Activated CD8-positive, alpha-beta T cell treated with anti-CD3 and anti-CD28 coated beads for 36 hours (primary cell): ENCODE measurements around the gene B4GALT5. TPM values are rescaled to one million over a fixed set of nuclear protein-coding genes. Genes with fewer than 3 reads are reported as not detected.
"Not testable (repeated sequence)": the region's sequence is repeated elsewhere in the genome, so short reads cannot be mapped to it uniquely, and the experiment has no call there.

Source experiments
- ATAC-seq: fragments of 200-7000 bp; cut with Tn5 transposase; one replicate; pipeline ENCODE4 v1.10.0; 2021; ENCODE audit warnings: mild to moderate bottlenecking, moderate library complexity
- CTCF ChIA-PET: fragments of 350-600 bp; sonication (Branson Sonifier 250); formaldehyde crosslinking; loops from one replicate; lab custom pipeline; 2021; ENCODE audit warnings: antibody characterized with exemption; lab: Charles Lee
- POLR2A ChIA-PET: fragments of 350-600 bp; sonication (Branson Sonifier 250); formaldehyde crosslinking; loops from one replicate; lab custom pipeline; 2021; ENCODE audit warnings: antibody characterized with exemption; lab: Charles Lee
- DNase-seq: peaks from one replicate; pipeline ENCODE4 v3.0.0-alpha.2; 2020
- H3K27ac Mint-ChIP-seq: one replicate; pipeline ENCODE4 v1.8.0; 2021; ENCODE audit warnings: mild to moderate bottlenecking, mixed read lengths
- H3K27me3 Mint-ChIP-seq: one replicate; pipeline ENCODE4 v1.8.0; 2021; ENCODE audit warnings: mixed read lengths
- H3K36me3 Mint-ChIP-seq: one replicate; pipeline ENCODE4 v1.8.0; 2021; ENCODE audit warnings: low read depth, mixed read lengths
- H3K4me1 Mint-ChIP-seq: one replicate; pipeline ENCODE4 v1.8.0; 2021; ENCODE audit warnings: low read depth, mixed read lengths
- H3K4me3 Mint-ChIP-seq: one replicate; pipeline ENCODE4 v1.8.0; 2021; ENCODE audit warnings: mild to moderate bottlenecking, moderate library complexity, mixed read lengths
- H3K9me3 Mint-ChIP-seq: one replicate; pipeline ENCODE4 v1.8.0; 2021; ENCODE audit warnings: mixed read lengths
- CTCF ChIP-seq: fragments of 200-600 bp; IDR thresholded peaks from one replicate; pipeline ENCODE4 v1.8.0; 2022; ENCODE audit warnings: antibody characterized with exemption, mild to moderate bottlenecking
- intact Hi-C: fragments of 100-400 bp; cut with micrococcal nuclease; formaldehyde crosslinking; loops from one replicate; pipeline ENCODE4 v1.10.0; 2022
- total RNA-seq, 2 experiments: library from RNA; stranded (reverse); gene quantifications; one replicate each; pipeline ENCODE4 v1.2.3, GENCODE V29; 2021

Gene B4GALT5
- total RNA-seq, 2 experiments from 2014 or later, result 16.5 to 16.8 TPM

- ATAC-seq (no peak), DNase-seq (no peak)
- Mint-ChIP-seq H3K36me3 (peaks cover 10% of the 10 kb centered on the region), H3K4me3 (no peak overlapping the region), H3K4me1 (peaks cover 60% of the 10 kb centered on the region), H3K27me3 (no peaks in the 10 kb centered on the region), H3K9me3 (no peaks in the 10 kb centered on the region), H3K27ac (peak overlapping the region; percentile 1)
- ChIA-PET POLR2A (interaction anchor here (0.6 to 1.0 kb wide), 2 partner anchors 13 to 70 kb away, joined by 3 read pairs; no protein-coding TSS in a partner anchor), CTCF (interaction anchor here (1.0 kb wide), 1 partner anchor 13 kb away, joined by 3 read pairs; no protein-coding TSS in a partner anchor)
- TF ChIP-seq CTCF, result no peak
- intact Hi-C loops, result no loop called here
Measured at GRCh38 chr20:49706630-49707091, 7.0 kb downstream of the B4GALT5 start.

GRCh38 chr20:49705893-49706292, 7.8 kb downstream of the B4GALT5 start:
- peak overlapping the region; percentile 70 for H3K27ac Mint-ChIP-seq
- intact Hi-C loops, H3K9me3 Mint-ChIP-seq, DNase-seq, ATAC-seq, CTCF ChIA-PET, H3K4me3 Mint-ChIP-seq, H3K27me3 Mint-ChIP-seq: not testable (repeated sequence)
- POLR2A ChIA-PET, result interaction anchor here (0.6 kb wide), 1 partner anchor 780 kb away, joined by 3 read pairs; no protein-coding TSS in a partner anchor
- H3K36me3 Mint-ChIP-seq, result peaks cover 10% of the 10 kb centered on the region
- peaks cover 60% of the 10 kb centered on the region for H3K4me1 Mint-ChIP-seq

GRCh38 chr20:49705358-49705757, 8.3 kb downstream of the B4GALT5 start:
- H3K4me1 Mint-ChIP-seq, result peaks cover 61% of the 10 kb centered on the region
- DNase-seq (peak; percentile 26), ATAC-seq (peak; percentile 33)
- H3K27me3 Mint-ChIP-seq, result no peaks in the 10 kb centered on the region
- H3K4me3 Mint-ChIP-seq, result no peak overlapping the region
- H3K9me3 Mint-ChIP-seq, result no peaks in the 10 kb centered on the region
- POLR2A ChIA-PET, result no interaction called here
- H3K36me3 Mint-ChIP-seq, result peaks cover 10% of the 10 kb centered on the region
- peak overlapping the region; percentile 70 for H3K27ac Mint-ChIP-seq
- no peak for TF ChIP-seq CTCF
- intact Hi-C loops, result no loop called here
- CTCF ChIA-PET, result no interaction called here

- H3K9me3 Mint-ChIP-seq, result no peaks in the 10 kb centered on the region
- peaks cover 62% of the 10 kb centered on the region for H3K4me1 Mint-ChIP-seq
- no peak for TF ChIP-seq CTCF
- intact Hi-C loops, result no loop called here
- ATAC-seq (no peak), DNase-seq (no peak)
- ChIA-PET POLR2A (no interaction called here), CTCF (no interaction called here)
- no peak overlapping the region for H3K4me3 Mint-ChIP-seq
- H3K27me3 Mint-ChIP-seq, result no peaks in the 10 kb centered on the region
- H3K27ac Mint-ChIP-seq, result no peak overlapping the region
- H3K36me3 Mint-ChIP-seq, result peaks cover 10% of the 10 kb centered on the region
Measured at GRCh38 chr20:49704932-49705336, 8.7 kb downstream of the B4GALT5 start.

GRCh38 chr20:49701916-49702315, 11.8 kb downstream of the B4GALT5 start:
- ChIA-PET POLR2A (interaction anchor here (0.6 to 2.6 kb wide), 4 partner anchors 9 to 193 kb away, joined by 3 to 8 read pairs (median 5); no protein-coding TSS in a partner anchor), CTCF (interaction anchor here (1.0 to 2.5 kb wide), 2 partner anchors 9 to 26 kb away, joined by 3 to 7 read pairs; no protein-coding TSS in a partner anchor)
- no peak for ATAC-seq
- no peaks in the 10 kb centered on the region for H3K27me3 Mint-ChIP-seq
- no peak overlapping the region for H3K4me3 Mint-ChIP-seq
- no peaks in the 10 kb centered on the region for H3K9me3 Mint-ChIP-seq
- TF ChIP-seq CTCF, result no peak
- H3K4me1 Mint-ChIP-seq, result peaks cover 72% of the 10 kb centered on the region
- peaks cover 10% of the 10 kb centered on the region for H3K36me3 Mint-ChIP-seq
- H3K27ac Mint-ChIP-seq, result no peak overlapping the region
- DNase-seq, result no peak
- intact Hi-C loops, result no loop called here
